CD14-positive monocyte (primary cell): ENCODE measurements around the gene SEPHS2. TPM values are rescaled to one million over a fixed set of nuclear protein-coding genes. Genes with fewer than 3 reads are reported as not detected.

Source experiments
- DNase-seq, 3 donors: peaks; one replicate each; pipeline ENCODE4 v3.0.0-alpha.2; 2011 to 2022
- H2AFZ ChIP-seq: 2 replicates; pipeline ENCODE4 v1.6.0; 2012; ENCODE audit warnings: mild to moderate bottlenecking, low read depth, low read length, inconsistent platforms; ENCODE audit not compliant: insufficient read depth, poor library complexity, severe bottlenecking
- H3K27ac ChIP-seq, 2 donors: 1 replicate in 1 of 2; 2 replicates in 1 of 2; pipeline ENCODE4 v1.5.1; 2012 to 2013; ENCODE audit warnings: low read length in 2 of 2, control low read depth in 1 of 2, inconsistent platforms in 1 of 2, low read depth in 1 of 2, mild to moderate bottlenecking in 1 of 2
- H3K27me3 ChIP-seq, 2 donors: one replicate each; pipeline versions ENCODE4 v1.6.0 to v1.6.1; 2011 to 2013; ENCODE audit warnings: low read length in 2 of 2; ENCODE audit not compliant: control insufficient read depth in 2 of 2, insufficient read depth in 2 of 2
- H3K36me3 ChIP-seq, 2 donors: replicated peaks in 1 of 2; 1 replicate in 1 of 2; 2 replicates in 1 of 2; pipeline versions ENCODE4 v1.5.1 to v1.6.1; 2012 to 2013; ENCODE audit warnings: low read length in 2 of 2, control low read depth in 1 of 2, inconsistent platforms in 1 of 2, mild to moderate bottlenecking in 1 of 2; ENCODE audit not compliant: insufficient read depth in 2 of 2, control insufficient read depth in 1 of 2
- H3K4me1 ChIP-seq, 2 donors: 1 replicate in 1 of 2; 2 replicates in 1 of 2; pipeline versions ENCODE4 v1.5.1 to v1.6.1; 2012 to 2013; ENCODE audit warnings: low read length in 2 of 2, control low read depth in 1 of 2, inconsistent platforms in 1 of 2, mild to moderate bottlenecking in 1 of 2, moderate library complexity in 1 of 2; ENCODE audit not compliant: insufficient read depth in 2 of 2, control insufficient read depth in 1 of 2
- H3K4me2 ChIP-seq: replicated peaks from 2 replicates; pipeline ENCODE3; 2012; ENCODE audit warnings: low read length, moderate library complexity, mild to moderate bottlenecking; ENCODE audit not compliant: poor library complexity, severe bottlenecking; ENCODE audit errors: extremely low read depth
- H3K4me3 ChIP-seq, 3 experiments: fragments of 200-600 bp in 1 of 3; sonication (generic) in 1 of 3; replicated peaks in 1 of 3; 1 replicate in 2 of 3; 2 replicates in 1 of 3; pipeline ENCODE4 v1.5.1; 2011 to 2013; ENCODE audit warnings: low read length in 3 of 3, mild to moderate bottlenecking in 3 of 3, control low read depth in 2 of 3, low read depth in 2 of 3, inconsistent platforms in 1 of 3, moderate library complexity in 1 of 3
- H3K79me2 ChIP-seq: 2 replicates; pipeline ENCODE4 v1.6.0; 2012; ENCODE audit warnings: mild to moderate bottlenecking, control low read depth, inconsistent platforms, low read length, moderate library complexity; ENCODE audit not compliant: insufficient read depth
- H3K9ac ChIP-seq: 2 replicates; pipeline ENCODE4 v1.6.0; 2017; ENCODE audit warnings: low read length, mild to moderate bottlenecking; ENCODE audit not compliant: insufficient read depth, poor library complexity, severe bottlenecking
- H3K9me3 ChIP-seq, 2 donors: replicated peaks in 1 of 2; 1 replicate in 1 of 2; 2 replicates in 1 of 2; pipeline versions ENCODE4 v1.5.1 to v1.6.1; 2012 to 2013; ENCODE audit warnings: low read length in 2 of 2, control low read depth in 1 of 2; ENCODE audit not compliant: control insufficient read depth in 1 of 2, insufficient read depth in 1 of 2
- H4K20me1 ChIP-seq: 2 replicates; pipeline ENCODE4 v1.6.0; 2012; ENCODE audit warnings: mild to moderate bottlenecking, low read length, control low read depth, moderate library complexity; ENCODE audit not compliant: insufficient read depth
- H3K27ac Mint-ChIP-seq, 7 donors: one replicate each; pipeline ENCODE4 v1.8.0; 2020; ENCODE audit warnings: mild to moderate bottlenecking in 7 of 7, mixed read lengths in 7 of 7, moderate library complexity in 6 of 7, inconsistent platforms in 2 of 7
- H3K27me3 Mint-ChIP-seq, 3 donors: one replicate each; pipeline ENCODE4 v1.8.0; 2021 to 2022; ENCODE audit warnings: low read depth in 3 of 3, mild to moderate bottlenecking in 3 of 3, mixed read lengths in 3 of 3, moderate library complexity in 3 of 3, inconsistent platforms in 1 of 3
- H3K36me3 Mint-ChIP-seq, 2 donors: one replicate each; pipeline ENCODE4 v1.8.0; 2020; ENCODE audit warnings: mixed read lengths in 2 of 2, inconsistent platforms in 1 of 2, mild to moderate bottlenecking in 1 of 2
- H3K4me1 Mint-ChIP-seq: one replicate; pipeline ENCODE4 v1.8.0; 2020; ENCODE audit warnings: mild to moderate bottlenecking, mixed read lengths
- H3K4me3 Mint-ChIP-seq, 2 donors: one replicate each; pipeline ENCODE4 v1.8.0; 2020; ENCODE audit warnings: mild to moderate bottlenecking in 2 of 2, mixed read lengths in 2 of 2, moderate library complexity in 1 of 2
- H3K9me3 Mint-ChIP-seq, 7 donors: one replicate each; pipeline ENCODE4 v1.8.0; 2020 to 2022; ENCODE audit warnings: mixed read lengths in 7 of 7, mild to moderate bottlenecking in 6 of 7, moderate library complexity in 6 of 7, inconsistent platforms in 2 of 7
- CTCF ChIP-seq: fragments of 200-600 bp; IDR thresholded peaks from one replicate; pipeline ENCODE4 v1.8.0; 2022; ENCODE audit warnings: antibody characterized with exemption, mild to moderate bottlenecking
- WGBS: methylation state at CpG from one replicate; pipeline ENCODE4 v1.1.5; 2013; ENCODE audit warnings: missing lambda C conversion rate; ENCODE audit not compliant: insufficient coverage; 5-methylcytosine and 5-hydroxymethylcytosine counted together
- intact Hi-C, 2 donors: fragments of 100-400 bp; cut with micrococcal nuclease; formaldehyde crosslinking; loops; one replicate each; pipeline versions ENCODE4 v1.15.0 to v1.15.1; 2023
- polyA plus RNA-seq, 3 donors: library from polyadenylated mRNA; depleted of rRNA in 1 of 3; unstranded in 2 of 3; stranded (reverse) in 1 of 3; fragments of 300-500 nt in 2 of 3; fragments of >200 nt in 1 of 3; fragmentation: Illumina TruSeq in 2 of 3; gene quantifications; 1 replicate in 2 of 3; 2 replicates in 1 of 3; pipeline ENCODE4 v1.2.3, GENCODE V29; 2012 to 2021

SEPHS2 gene
- polyA plus RNA-seq, 3 donors = 12.8 to 56.4 (median 54.2) TPM

- intact Hi-C loops = no loop called here
- Histone ChIP-seq H3K27ac (peak overlapping the region; percentile 86 to 89), H4K20me1 (no peaks in the 10 kb centered on the region), H3K4me1 (peaks cover 41 to 42% of the 10 kb centered on the region in 2 donors), H3K4me3 (no peak overlapping the region), H3K79me2 (no peaks in the 10 kb centered on the region), H3K9me3 (no peaks in the 10 kb centered on the region), H2AFZ (no peak overlapping the region), H3K4me2 (no peak overlapping the region), H3K36me3 (no peaks in the 10 kb centered on the region), H3K9ac (no peak overlapping the region), H3K27me3 (no peaks in the 10 kb centered on the region)
- Mint-ChIP-seq H3K27ac (peak overlapping the region; percentile 79 to 92 (median 85)), H3K36me3 (no peaks in the 10 kb centered on the region), H3K9me3 (no peaks in the 10 kb centered on the region), H3K27me3 (peaks cover 0 to 3% (median 2%) of the 10 kb centered on the region in 3 donors), H3K4me1 (peaks cover 43% of the 10 kb centered on the region), H3K4me3 (no peak overlapping the region)
- WGBS = 85% methylated on average over 8 of the region's 16 CpGs
- no peak for TF ChIP-seq CTCF
- no peak for DNase-seq
Observed at GRCh38 chr16:30457743-30458560, 12.3 kb upstream of the SEPHS2 start.

GRCh38 chr16:30457256-30457655, 11.6 kb upstream of the SEPHS2 start:
- no peak for DNase-seq
- Histone ChIP-seq H3K79me2 (no peaks in the 10 kb centered on the region), H3K4me3 (no peak overlapping the region), H3K27me3 (no peaks in the 10 kb centered on the region), H3K4me1 (peaks cover 41 to 46% of the 10 kb centered on the region in 2 donors), H3K9ac (no peak overlapping the region), H4K20me1 (no peaks in the 10 kb centered on the region), H3K4me2 (no peak overlapping the region), H2AFZ (no peak overlapping the region), H3K9me3 (no peaks in the 10 kb centered on the region), H3K36me3 (no peaks in the 10 kb centered on the region), H3K27ac (no peak overlapping the region)
- intact Hi-C loops = no loop called here
- Mint-ChIP-seq H3K4me3 (no peak overlapping the region), H3K36me3 (no peaks in the 10 kb centered on the region), H3K27me3 (peaks cover 0 to 3% (median 2%) of the 10 kb centered on the region in 3 donors), H3K27ac (peak overlapping the region in 1 of 7 donors; percentile 24), H3K4me1 (peaks cover 45% of the 10 kb centered on the region), H3K9me3 (no peaks in the 10 kb centered on the region)
- TF ChIP-seq CTCF = no peak
- 100% methylated on average over 1 of the region's 1 CpG for WGBS
